ENCODE measurements around the gene SIGLEC5.

GRCh38 chr19:51668216-51668615 is 38.0 kb upstream of the SIGLEC5 start:
- TF ChIP-seq POLR2A (IDR thresholded peaks at IDR 0.05) = no peak
- TF ChIP-seq, protein P1, sequence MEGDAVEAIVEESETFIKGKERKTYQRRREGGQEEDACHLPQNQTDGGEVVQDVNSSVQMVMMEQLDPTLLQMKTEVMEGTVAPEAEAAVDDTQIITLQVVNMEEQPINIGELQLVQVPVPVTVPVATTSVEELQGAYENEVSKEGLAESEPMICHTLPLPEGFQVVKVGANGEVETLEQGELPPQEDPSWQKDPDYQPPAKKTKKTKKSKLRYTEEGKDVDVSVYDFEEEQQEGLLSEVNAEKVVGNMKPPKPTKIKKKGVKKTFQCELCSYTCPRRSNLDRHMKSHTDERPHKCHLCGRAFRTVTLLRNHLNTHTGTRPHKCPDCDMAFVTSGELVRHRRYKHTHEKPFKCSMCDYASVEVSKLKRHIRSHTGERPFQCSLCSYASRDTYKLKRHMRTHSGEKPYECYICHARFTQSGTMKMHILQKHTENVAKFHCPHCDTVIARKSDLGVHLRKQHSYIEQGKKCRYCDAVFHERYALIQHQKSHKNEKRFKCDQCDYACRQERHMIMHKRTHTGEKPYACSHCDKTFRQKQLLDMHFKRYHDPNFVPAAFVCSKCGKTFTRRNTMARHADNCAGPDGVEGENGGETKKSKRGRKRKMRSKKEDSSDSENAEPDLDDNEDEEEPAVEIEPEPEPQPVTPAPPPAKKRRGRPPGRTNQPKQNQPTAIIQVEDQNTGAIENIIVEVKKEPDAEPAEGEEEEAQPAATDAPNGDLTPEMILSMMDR (IDR thresholded peaks at IDR 0.05) = no peak

Measured in uterus (tissue), 2 donors.